NCI-H1092 treated with DMSO at 0.1 percent for 48 hours (cell line): Measurements from ENCODE around the gene CSHL1.
"Not testable (repeated sequence)": the region's sequence is repeated elsewhere in the genome, so short reads cannot be mapped to it uniquely, and the experiment has no call there.

Experiments used
- DNase-seq: peaks from one replicate; lab custom pipeline; 2025; lab: John Stamatoyannopoulos, UW

The CSHL1 gene

GRCh38 chr17:63918789-63919305 is 7.8 kb upstream of the CSHL1 start, which contains the start of gene GH1:
Gene GH1, minus strand, starts transcription at chr17:63918839. Its CDS starts 63 bp downstream, at chr17:63918776.
- DNase-seq, result not testable (repeated sequence)

- DNase-seq, result no peak
These were observed 7.2 kb upstream of the CSHL1 start for GRCh38 chr17:63918305-63918704.

GRCh38 chr17:63917646-63918045 is 6.6 kb upstream of the CSHL1 start:
- no peak for DNase-seq

- not testable (repeated sequence) for DNase-seq
These were observed 6.1 kb upstream of the CSHL1 start for GRCh38 chr17:63917206-63917605.

GRCh38 chr17:63916566-63917185 is 5.6 kb upstream of the CSHL1 start:
- no peak for DNase-seq

- DNase-seq, result not testable (repeated sequence)
These were observed 4.7 kb upstream of the CSHL1 start for GRCh38 chr17:63915753-63916152.

GRCh38 chr17:63914471-63914870 is 3.4 kb upstream of the CSHL1 start:
- no peak for DNase-seq

GRCh38 chr17:63911657-63912100 is 621 bp upstream of the CSHL1 start:
- peak; percentile 26 for DNase-seq

GRCh38 chr17:63910096-63910495 is 962 bp downstream of the CSHL1 start:
- DNase-seq, result no peak

GRCh38 chr17:63909586-63909985 is 1.5 kb downstream of the CSHL1 start:
- not testable (repeated sequence) for DNase-seq

GRCh38 chr17:63907161-63907778 is 3.8 kb downstream of the CSHL1 start:
- DNase-seq, result not testable (repeated sequence)

- not testable (repeated sequence) for DNase-seq
These were observed 6.3 kb downstream of the CSHL1 start for GRCh38 chr17:63904796-63905195.

GRCh38 chr17:63903787-63904201 is 7.3 kb downstream of the CSHL1 start:
- DNase-seq, result not testable (repeated sequence)

GRCh38 chr17:63901971-63902370 is 9.1 kb downstream of the CSHL1 start:
- DNase-seq, result not testable (repeated sequence)

GRCh38 chr17:63898899-63899798 is 11.9 kb downstream of the CSHL1 start:
- DNase-seq, result not testable (repeated sequence)

- DNase-seq, result not testable (repeated sequence)
These were observed 14.3 kb downstream of the CSHL1 start, which contains the start of gene CSH1 for GRCh38 chr17:63896524-63897354. Gene CSH1, minus strand, starts transcription at chr17:63896574. Its CDS starts 63 bp downstream, at chr17:63896511.

GRCh38 chr17:63894821-63895220 is 16.2 kb downstream of the CSHL1 start:
- not testable (repeated sequence) for DNase-seq

- DNase-seq, result not testable (repeated sequence)
These were observed 17.0 kb downstream of the CSHL1 start for GRCh38 chr17:63894021-63894420.

GRCh38 chr17:63892316-63893037 is 18.6 kb downstream of the CSHL1 start:
- not testable (repeated sequence) for DNase-seq
